Measurements from ENCODE around the gene SND1.

SND1 gene

GRCh38 chr7:128014811-128015210, 362.8 kb downstream of the SND1 start:
- H3K4me3 ChIP-seq (ENCODE audit: severe bottlenecking): no peak overlapping the region
- H3K9me3 ChIP-seq (ENCODE audit: severe bottlenecking): no peaks in the 10 kb centered on the region
- no peaks in the 10 kb centered on the region for H3K27me3 ChIP-seq (ENCODE audit: insufficient read depth, poor library complexity, severe bottlenecking)
- ATAC-seq (ENCODE audit: low read depth) (peak; percentile 32; the same call in 1 of the 3 replicates), DNase-seq (ENCODE audit: low spot score) (no peak)
- peaks cover 3% of the 10 kb centered on the region; the same call in 1 of the 2 replicates for H3K36me3 ChIP-seq (ENCODE audit: low read depth)
- no peak for TF ChIP-seq CTCF (IDR thresholded peaks at IDR 0.05; ENCODE audit: poor library complexity, severe bottlenecking)
- peaks cover 7% of the 10 kb centered on the region for H3K4me1 ChIP-seq (ENCODE audit: insufficient read depth, poor library complexity, severe bottlenecking)
- H3K27ac ChIP-seq (ENCODE audit: poor library complexity, severe bottlenecking): no peak overlapping the region

- H3K9me3 ChIP-seq (ENCODE audit: severe bottlenecking): no peaks in the 10 kb centered on the region
- H3K36me3 ChIP-seq (ENCODE audit: low read depth): peaks cover 3% of the 10 kb centered on the region; the same call in 1 of the 2 replicates
- DNase-seq (ENCODE audit: low spot score): no peak
- ATAC-seq (ENCODE audit: low read depth): no peak
- H3K27me3 ChIP-seq (ENCODE audit: insufficient read depth, poor library complexity, severe bottlenecking): no peaks in the 10 kb centered on the region
- H3K4me1 ChIP-seq (ENCODE audit: insufficient read depth, poor library complexity, severe bottlenecking): peaks cover 24% of the 10 kb centered on the region
- no peak overlapping the region for H3K27ac ChIP-seq (ENCODE audit: poor library complexity, severe bottlenecking)
- TF ChIP-seq CTCF (IDR thresholded peaks at IDR 0.05; ENCODE audit: poor library complexity, severe bottlenecking): peak; percentile 5
- no peak overlapping the region for H3K4me3 ChIP-seq (ENCODE audit: severe bottlenecking)
Measured at GRCh38 chr7:128017460-128017859, 365.5 kb downstream of the SND1 start.

- Histone ChIP-seq H3K27me3 (ENCODE audit: insufficient read depth, poor library complexity, severe bottlenecking) (no peaks in the 10 kb centered on the region), H3K9me3 (ENCODE audit: severe bottlenecking) (no peaks in the 10 kb centered on the region), H3K4me3 (ENCODE audit: severe bottlenecking) (no peak overlapping the region), H3K27ac (ENCODE audit: poor library complexity, severe bottlenecking) (no peak overlapping the region), H3K36me3 (ENCODE audit: low read depth) (peaks cover 3% of the 10 kb centered on the region; the same call in 1 of the 2 replicates), H3K4me1 (ENCODE audit: insufficient read depth, poor library complexity, severe bottlenecking) (peaks cover 31% of the 10 kb centered on the region)
- DNase-seq (ENCODE audit: low spot score) (no peak), ATAC-seq (ENCODE audit: low read depth) (peak; percentile 36; the same call in 2 of the 3 replicates)
- no peak for TF ChIP-seq CTCF (IDR thresholded peaks at IDR 0.05; ENCODE audit: poor library complexity, severe bottlenecking)
Measured at GRCh38 chr7:128017862-128018845, 366.2 kb downstream of the SND1 start.

GRCh38 chr7:128019288-128019687, 367.3 kb downstream of the SND1 start:
- peak overlapping the region; percentile 93 for H3K27ac ChIP-seq (ENCODE audit: poor library complexity, severe bottlenecking)
- no peak overlapping the region for H3K4me3 ChIP-seq (ENCODE audit: severe bottlenecking)
- no peak for TF ChIP-seq CTCF (IDR thresholded peaks at IDR 0.05; ENCODE audit: poor library complexity, severe bottlenecking)
- no peaks in the 10 kb centered on the region for H3K9me3 ChIP-seq (ENCODE audit: severe bottlenecking)
- ATAC-seq (ENCODE audit: low read depth): no peak
- peaks cover 39% of the 10 kb centered on the region for H3K4me1 ChIP-seq (ENCODE audit: insufficient read depth, poor library complexity, severe bottlenecking)
- peaks cover 5% of the 10 kb centered on the region; the same call in 1 of the 2 replicates for H3K36me3 ChIP-seq (ENCODE audit: low read depth)
- no peaks in the 10 kb centered on the region for H3K27me3 ChIP-seq (ENCODE audit: insufficient read depth, poor library complexity, severe bottlenecking)
- DNase-seq (ENCODE audit: low spot score): no peak
